ENCODE measurements around the gene CBFB.
"Not testable (repeated sequence)": the region's sequence is repeated elsewhere in the genome, so short reads cannot be mapped to it uniquely, and the experiment has no call there.

Gene CBFB

DNA sequence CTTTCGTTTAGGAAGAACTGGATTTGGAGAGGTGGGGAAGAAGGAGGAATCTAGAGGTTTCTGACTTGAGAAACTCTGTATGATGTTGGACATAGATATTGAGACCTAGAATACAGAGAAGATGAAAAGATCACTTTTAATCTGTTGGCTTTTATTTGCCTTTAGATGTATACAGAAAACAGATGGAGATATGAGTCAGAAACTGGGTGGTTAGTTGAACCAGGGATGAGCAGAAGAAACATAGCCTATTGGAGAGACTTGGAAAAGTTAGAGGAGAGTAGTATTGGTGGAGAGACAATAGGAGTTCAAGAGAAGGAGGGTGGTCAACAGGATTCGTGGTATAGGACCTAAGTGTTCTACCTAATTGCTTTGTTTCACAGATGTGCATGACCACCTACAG is 85.8 kb downstream of the CBFB start:
- CTCF ChIA-PET, result interaction anchor here (0.6 to 1.1 kb wide), 3 partner anchors 11 to 225 kb away, joined by 3 to 5 read pairs (median 5); no protein-coding TSS in a partner anchor
- no peak for DNase-seq (ENCODE audit: extremely low spot score)
- POLR2A ChIA-PET, result no interaction called here
- no peak for TF ChIP-seq NFRKB (IDR thresholded peaks at IDR 0.05)

DNA sequence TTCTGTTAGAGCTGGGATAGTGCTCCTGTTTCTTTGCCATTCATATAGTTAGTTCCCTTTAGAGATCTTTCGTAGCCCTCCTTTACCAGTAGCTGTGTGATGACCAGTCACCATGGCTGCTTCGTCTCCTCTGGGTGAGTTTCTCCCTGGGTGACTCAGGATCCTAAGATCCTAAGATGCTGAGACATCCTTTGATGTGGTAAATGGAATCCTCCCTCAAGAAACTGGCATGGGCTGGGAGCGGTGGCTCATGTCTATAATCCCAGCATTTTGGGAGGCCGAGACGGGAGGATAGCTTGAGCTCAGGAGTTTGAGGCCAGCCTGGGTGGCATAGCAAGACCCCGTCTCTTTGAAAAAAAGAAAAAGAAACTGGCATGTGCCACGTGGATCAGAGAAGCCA is 86.7 kb downstream of the CBFB start:
- CTCF ChIA-PET, result interaction anchor here (0.8 to 1.1 kb wide), 3 partner anchors 14 to 93 kb away, joined by 3 to 4 read pairs (median 3); no protein-coding TSS in a partner anchor
- DNase-seq (ENCODE audit: extremely low spot score), result no peak
- TF ChIP-seq ZNF384 (IDR thresholded peaks at IDR 0.05), result no peak
- TF ChIP-seq FOXK2 (IDR thresholded peaks at IDR 0.05), result no peak
- no peak for TF ChIP-seq CTBP1 (IDR thresholded peaks at IDR 0.05; ENCODE audit: borderline replicate concordance)
- TF ChIP-seq, protein P1, sequence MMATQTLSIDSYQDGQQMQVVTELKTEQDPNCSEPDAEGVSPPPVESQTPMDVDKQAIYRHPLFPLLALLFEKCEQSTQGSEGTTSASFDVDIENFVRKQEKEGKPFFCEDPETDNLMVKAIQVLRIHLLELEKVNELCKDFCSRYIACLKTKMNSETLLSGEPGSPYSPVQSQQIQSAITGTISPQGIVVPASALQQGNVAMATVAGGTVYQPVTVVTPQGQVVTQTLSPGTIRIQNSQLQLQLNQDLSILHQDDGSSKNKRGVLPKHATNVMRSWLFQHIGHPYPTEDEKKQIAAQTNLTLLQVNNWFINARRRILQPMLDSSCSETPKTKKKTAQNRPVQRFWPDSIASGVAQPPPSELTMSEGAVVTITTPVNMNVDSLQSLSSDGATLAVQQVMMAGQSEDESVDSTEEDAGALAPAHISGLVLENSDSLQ (IDR thresholded peaks at IDR 0.05), result no peak
- POLR2A ChIA-PET, result interaction anchor here (1.1 kb wide), 1 partner anchor 88 kb away, joined by 3 read pairs; no protein-coding TSS in a partner anchor

DNA sequence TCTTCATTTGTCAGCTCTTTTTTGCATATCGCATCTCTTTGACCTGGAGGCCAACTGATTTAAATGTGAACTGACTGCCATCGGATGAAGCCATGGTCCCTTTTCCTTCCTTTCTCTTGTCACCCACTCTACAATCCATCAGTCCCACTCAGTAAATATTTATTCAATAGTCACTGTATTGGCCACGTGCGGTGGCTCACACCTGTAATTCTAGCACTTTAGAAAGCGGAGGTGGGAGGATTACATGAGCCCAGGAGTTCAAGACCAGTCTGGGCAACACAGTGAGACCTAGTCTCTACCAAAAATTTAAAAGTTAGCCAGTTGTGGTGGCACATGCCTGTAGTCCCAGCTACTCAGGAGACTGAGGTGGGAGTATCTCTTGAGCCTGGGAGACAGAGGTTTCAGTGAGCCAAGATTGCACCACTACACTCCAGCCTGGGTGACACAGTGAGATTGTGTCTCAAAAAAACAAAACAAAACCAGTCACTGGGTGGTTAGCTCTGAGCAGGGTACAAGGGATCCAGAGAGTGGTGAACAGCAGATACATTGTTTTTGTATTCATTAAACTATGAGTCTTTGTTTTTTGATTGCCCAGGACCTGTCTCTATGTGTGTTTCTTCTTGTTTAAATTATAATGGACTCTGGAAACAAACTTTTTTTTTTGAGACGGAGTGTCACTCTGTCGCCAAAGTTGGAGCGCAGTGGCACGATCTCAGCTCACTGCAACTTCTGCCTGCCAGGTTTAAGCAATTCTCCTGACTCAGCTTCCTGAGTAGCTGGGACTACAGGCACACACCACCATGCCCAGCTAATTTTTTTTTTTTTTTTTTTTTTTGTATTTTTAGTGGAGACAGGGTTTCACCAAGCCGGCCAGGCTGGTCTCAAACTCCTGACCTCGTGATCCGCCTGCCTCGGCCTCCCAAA is 87.7 kb downstream of the CBFB start:
- ChIA-PET CTCF (interaction anchor here (0.9 kb wide), 1 partner anchor 15 kb away, joined by 4 read pairs; no protein-coding TSS in a partner anchor), POLR2A (interaction anchor here (1.1 kb wide), 1 partner anchor 89 kb away, joined by 3 read pairs; no protein-coding TSS in a partner anchor)
- no peak for TF ChIP-seq ELF4 (IDR thresholded peaks at IDR 0.05)
- TF ChIP-seq SP1 (IDR thresholded peaks at IDR 0.05), result no peak
- TF ChIP-seq FOXA1 (IDR thresholded peaks at IDR 0.05), result no peak
- no peak for TF ChIP-seq TARDBP (IDR thresholded peaks at IDR 0.05)
- no peak for TF ChIP-seq HDGF (IDR thresholded peaks at IDR 0.05; ENCODE audit: borderline replicate concordance)
- TF ChIP-seq, protein P1 (IDR thresholded peaks at IDR 0.05), result no peak
- TF ChIP-seq FOXM1 (IDR thresholded peaks at IDR 0.05; ENCODE audit: borderline replicate concordance), result no peak
- TF ChIP-seq FOXK2 (IDR thresholded peaks at IDR 0.05), result no peak
- no peak for TF ChIP-seq CTBP1 (IDR thresholded peaks at IDR 0.05; ENCODE audit: borderline replicate concordance)
- no peak for TF ChIP-seq ARNT (IDR thresholded peaks at IDR 0.05)
- no peak for TF ChIP-seq SUZ12 (IDR thresholded peaks at IDR 0.05)
- no peak for DNase-seq (ENCODE audit: extremely low spot score)

DNA sequence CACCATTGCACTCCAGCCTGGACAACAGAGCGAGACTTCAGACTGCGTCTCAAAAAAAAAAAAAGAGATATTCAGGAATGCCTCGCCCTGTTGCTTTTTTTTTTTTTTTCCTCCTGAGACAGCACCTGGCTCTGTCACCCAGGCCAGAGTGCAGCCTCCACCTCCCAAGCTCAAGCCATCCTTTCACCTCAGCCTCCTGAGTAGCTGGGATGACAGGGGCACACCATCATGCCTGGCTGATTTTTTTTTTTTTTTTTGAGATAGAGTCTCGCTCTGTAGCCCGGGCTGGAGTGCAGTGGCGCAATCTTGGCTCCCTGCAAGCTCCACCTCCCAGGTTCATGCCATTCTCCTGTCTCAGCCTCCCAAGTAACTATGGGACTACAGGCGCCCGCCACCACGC is 88.8 kb downstream of the CBFB start:
- ChIA-PET POLR2A (no interaction called here), CTCF (no interaction called here)
- TF ChIP-seq TARDBP (IDR thresholded peaks at IDR 0.05) (no peak), FOXM1 (IDR thresholded peaks at IDR 0.05; ENCODE audit: borderline replicate concordance) (no peak), ZNF384 (IDR thresholded peaks at IDR 0.05) (0 out of 2 replicates have a peak, but pooled peaks have one; percentile 13), BHLHE40 (IDR thresholded peaks at IDR 0.05; ENCODE audit: borderline replicate concordance) (no peak), ARNT (IDR thresholded peaks at IDR 0.05) (no peak)
- no peak for DNase-seq (ENCODE audit: extremely low spot score)

DNA sequence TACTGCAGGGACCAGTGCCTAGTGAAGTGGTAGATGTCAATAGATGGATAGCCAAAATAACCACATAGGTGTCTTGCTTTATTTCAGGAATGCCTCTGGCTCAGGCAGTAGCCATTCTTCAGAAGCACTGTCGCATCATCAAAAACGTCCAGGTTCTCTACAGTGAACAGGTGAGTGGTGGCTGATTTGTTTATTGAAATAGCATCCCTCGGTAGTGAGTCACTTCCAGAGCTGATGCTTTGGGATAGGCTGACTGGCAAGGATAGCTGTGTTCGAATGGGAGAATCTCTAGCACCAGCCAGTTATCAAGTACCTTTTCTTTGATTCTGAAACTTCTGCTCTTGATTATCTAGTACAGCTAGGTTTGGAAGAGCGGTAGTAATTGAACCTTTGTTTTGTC is 91.1 kb downstream of the CBFB start:
- DNase-seq (ENCODE audit: extremely low spot score), result no peak

DNA sequence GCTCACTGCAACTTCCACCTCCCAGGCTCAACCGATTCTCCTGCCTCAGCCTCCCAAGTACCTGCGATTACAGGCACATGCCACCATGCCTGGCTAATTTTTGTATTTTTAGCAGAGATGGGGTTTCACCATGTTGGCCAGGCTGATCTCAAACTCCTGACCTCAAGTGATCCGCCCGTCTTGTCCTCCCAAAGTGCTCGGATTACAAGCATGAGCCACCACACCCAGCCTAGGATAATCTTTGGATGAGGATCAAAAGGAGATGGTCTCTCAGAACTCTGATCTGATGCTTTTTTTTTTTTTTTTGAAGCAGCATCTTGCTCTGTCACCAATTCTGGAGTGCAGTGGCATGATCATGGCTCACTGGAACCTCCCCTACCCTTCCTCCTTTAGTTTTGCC is 93.8 kb downstream of the CBFB start:
- CTCF ChIA-PET; DNase-seq (ENCODE audit: extremely low spot score); POLR2A ChIA-PET: not testable (repeated sequence)

More for the DNA sequence above, 91.1 kb downstream of the CBFB start:
- ChIA-PET CTCF (no interaction called here), POLR2A (no interaction called here)
- TF ChIP-seq ZNF384 (IDR thresholded peaks at IDR 0.05), result no peak

DNA sequence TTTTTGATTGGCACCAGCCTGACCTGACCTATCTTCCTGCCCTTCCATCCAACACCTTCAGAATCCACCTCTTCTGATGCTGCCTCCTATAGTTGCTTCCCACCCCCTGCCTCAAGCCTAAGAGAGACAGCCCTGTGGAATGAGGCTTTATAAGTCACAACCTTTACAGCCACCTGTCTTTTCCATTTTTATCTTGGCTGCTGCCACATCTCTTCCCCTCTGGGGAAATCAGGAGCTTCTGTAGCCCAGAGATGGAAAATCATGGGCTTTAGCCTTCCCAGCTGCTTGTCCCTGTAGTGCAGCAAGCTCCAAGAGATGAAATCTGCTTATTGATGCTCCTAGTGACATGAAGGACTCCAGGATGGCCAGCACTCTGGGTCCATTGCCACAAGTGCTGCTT is 99.5 kb downstream of the CBFB start:
- ChIA-PET POLR2A (no interaction called here), CTCF (interaction anchor here (1.2 kb wide), 1 partner anchor 9 kb away, joined by 3 read pairs; no protein-coding TSS in a partner anchor)
- no peak for DNase-seq (ENCODE audit: extremely low spot score)
- TF ChIP-seq NFRKB (IDR thresholded peaks at IDR 0.05), result no peak

DNA sequence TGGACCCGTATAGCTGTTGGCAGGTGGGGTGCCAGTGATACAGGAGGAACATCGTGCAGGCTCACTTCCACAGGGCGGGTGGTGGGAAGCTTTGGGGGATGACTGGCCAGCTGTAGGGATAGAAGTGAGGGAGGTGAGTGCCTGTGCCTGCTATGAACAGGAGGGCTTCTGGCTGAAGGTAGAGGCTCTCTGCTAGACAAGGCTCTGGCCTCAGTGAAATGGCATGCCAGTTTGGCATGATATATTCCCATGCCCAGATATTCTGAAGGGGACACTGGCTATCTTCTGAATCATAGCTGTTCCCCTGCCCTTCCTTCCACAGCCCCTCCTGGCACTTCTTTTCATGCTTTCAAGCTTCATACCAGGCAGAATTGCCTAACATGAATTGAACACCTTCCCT is 99.9 kb downstream of the CBFB start:
- ChIA-PET CTCF (interaction anchor here (1.2 kb wide), 1 partner anchor 10 kb away, joined by 3 read pairs; no protein-coding TSS in a partner anchor), POLR2A (no interaction called here)
- DNase-seq (ENCODE audit: extremely low spot score), result no peak
- TF ChIP-seq CTBP1 (IDR thresholded peaks at IDR 0.05; ENCODE audit: borderline replicate concordance) (no peak), ELF4 (IDR thresholded peaks at IDR 0.05) (no peak), FOXK2 (IDR thresholded peaks at IDR 0.05) (no peak), BHLHE40 (IDR thresholded peaks at IDR 0.05; ENCODE audit: borderline replicate concordance) (no peak), LEF1 (IDR thresholded peaks at IDR 0.05; ENCODE audit: borderline replicate concordance) (no peak), ARNT (IDR thresholded peaks at IDR 0.05) (no peak), SP1 (IDR thresholded peaks at IDR 0.05) (no peak), NFRKB (IDR thresholded peaks at IDR 0.05) (no peak), SUZ12 (IDR thresholded peaks at IDR 0.05) (no peak), TARDBP (IDR thresholded peaks at IDR 0.05) (no peak), FOXM1 (IDR thresholded peaks at IDR 0.05; ENCODE audit: borderline replicate concordance) (no peak), ZNF384 (IDR thresholded peaks at IDR 0.05) (no peak), FOXA1 (IDR thresholded peaks at IDR 0.05) (no peak), L3MBTL2 (conservative IDR thresholded peaks at IDR 0.05) (no peak), HDGF (IDR thresholded peaks at IDR 0.05; ENCODE audit: borderline replicate concordance) (no peak)
- TF ChIP-seq, protein P1 (IDR thresholded peaks at IDR 0.05), result no peak
